OCI-LY1 (cell line): ENCODE results near the gene NSUN6.

Experiments
- H2AFZ ChIP-seq: fragments of 200-600 bp; sonication (generic), shearing (Covaris generic); 2 replicates; pipeline ENCODE4 v1.6.0; 2014; ENCODE audit warnings: antibody characterized with exemption, mild to moderate bottlenecking, low read length
- H3F3A ChIP-seq: fragments of 200-600 bp; sonication (generic), shearing (Covaris generic); 2 replicates; pipeline ENCODE4 v1.6.0; 2014; ENCODE audit warnings: mild to moderate bottlenecking, antibody characterized with exemption, low read length, moderate library complexity; ENCODE audit not compliant: insufficient read depth
- H3K27ac ChIP-seq: fragments of 200-600 bp; sonication (generic); 2 replicates; pipeline ENCODE4 v1.5.1; 2014; ENCODE audit warnings: low read length, mixed run types, mild to moderate bottlenecking, low read depth; ENCODE audit not compliant: poor library complexity, severe bottlenecking
- H3K27me3 ChIP-seq: fragments of 200-600 bp; sonication (generic); 2 replicates; pipeline ENCODE4 v1.6.0; 2014; ENCODE audit warnings: antibody characterized with exemption, mild to moderate bottlenecking, low read length, moderate library complexity; ENCODE audit not compliant: insufficient read depth
- H3K36me3 ChIP-seq: fragments of 200-600 bp; sonication (generic); 2 replicates; pipeline ENCODE4 v1.6.1; 2014; ENCODE audit warnings: mild to moderate bottlenecking, antibody characterized with exemption, low read length, moderate library complexity, mixed read lengths; ENCODE audit not compliant: insufficient read depth
- H3K4me1 ChIP-seq: fragments of 200-600 bp; sonication (generic); 2 replicates; pipeline ENCODE4 v1.5.1; 2014; ENCODE audit warnings: mild to moderate bottlenecking, low read length, moderate library complexity; ENCODE audit not compliant: insufficient read depth, severe bottlenecking
- H3K4me2 ChIP-seq: fragments of 200-600 bp; sonication (generic), shearing (Covaris generic); 2 replicates; pipeline ENCODE4 v1.6.1; 2014; ENCODE audit warnings: low read length
- H3K4me3 ChIP-seq: fragments of 200-600 bp; sonication (generic); 2 replicates; pipeline ENCODE4 v1.5.1; 2014; ENCODE audit warnings: low read length, low read depth, mild to moderate bottlenecking, mixed read lengths; ENCODE audit not compliant: poor library complexity, severe bottlenecking
- H3K79me2 ChIP-seq: fragments of 200-600 bp; shearing (Covaris generic); 2 replicates; pipeline ENCODE4 v1.6.1; 2016; ENCODE audit warnings: mixed run types, low read length, mixed read lengths; ENCODE audit not compliant: insufficient read depth
- H3K9ac ChIP-seq: fragments of 200-600 bp; sonication (generic), shearing (Covaris generic); 2 replicates; pipeline ENCODE4 v1.6.1; 2014; ENCODE audit warnings: mild to moderate bottlenecking, low read length, mixed read lengths
- H3K9me2 ChIP-seq: fragments of 200-600 bp; sonication (generic), shearing (Covaris generic); 2 replicates; pipeline ENCODE4 v1.6.1; 2014; ENCODE audit warnings: low read depth, mild to moderate bottlenecking, low read length, mixed read lengths
- H3K9me3 ChIP-seq: fragments of 200-600 bp; shearing (Covaris generic); 2 replicates; pipeline ENCODE4 v1.6.1; 2014; ENCODE audit warnings: low read length, mixed read lengths
- H4K20me1 ChIP-seq: fragments of 200-600 bp; sonication (generic), shearing (Covaris generic); 2 replicates; pipeline ENCODE4 v1.6.0; 2016; ENCODE audit warnings: mild to moderate bottlenecking, low read length; ENCODE audit not compliant: insufficient read depth
- CTCF ChIP-seq: fragments of 200-600 bp; sonication (generic), shearing (Covaris generic); IDR thresholded peaks from 2 replicates; pipeline ENCODE4 v1.5.1; 2017; ENCODE audit warnings: mild to moderate bottlenecking, antibody characterized with exemption, low read length, moderate library complexity, mixed read lengths
- EZH2 ChIP-seq: fragments of 200-600 bp; sonication (generic), shearing (Covaris generic); IDR thresholded peaks from 2 replicates; pipeline ENCODE4 v1.8.0; 2017; ENCODE audit warnings: borderline replicate concordance, mixed run types, mild to moderate bottlenecking, antibody characterized with exemption, low read length, moderate library complexity, mixed read lengths

The NSUN6 gene

DNA sequence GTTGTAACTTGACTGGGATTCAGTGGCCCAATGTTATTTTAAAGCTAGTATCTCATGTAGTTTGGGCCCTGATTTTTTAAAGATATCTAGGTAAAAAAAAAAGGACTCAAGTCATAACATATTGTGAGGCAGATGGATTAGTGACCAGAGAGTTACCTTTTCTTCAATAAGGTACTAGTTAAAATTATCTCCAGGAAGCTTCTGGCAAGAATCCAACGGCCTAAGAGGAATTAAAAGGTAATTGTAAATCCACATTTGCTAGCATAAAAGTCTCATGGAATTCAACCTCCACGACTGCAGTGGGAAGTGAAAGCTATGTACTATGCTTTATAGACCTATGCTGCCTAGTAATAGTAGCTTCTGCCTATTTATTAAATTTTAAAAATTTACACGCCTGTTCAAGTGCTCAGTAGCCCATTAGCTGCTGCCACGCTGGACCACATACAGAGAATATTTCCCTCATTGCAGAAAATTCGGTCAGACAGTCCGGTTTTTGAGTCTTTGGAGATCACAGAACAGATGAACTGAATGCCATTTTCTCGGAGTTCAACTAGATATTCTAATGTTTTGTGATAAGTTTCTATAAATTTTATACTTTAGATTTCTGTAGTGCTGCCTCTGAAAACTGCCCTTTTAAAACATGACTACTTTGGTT, 118.4 kb downstream of the NSUN6 start:
- Histone ChIP-seq H3K9ac (no peak overlapping the region), H3K4me3 (no peak overlapping the region), H3K9me3 (no peaks in the 10 kb centered on the region; the same call in 1 of the 2 replicates), H3K27ac (no peak overlapping the region), H3F3A (no peaks in the 10 kb centered on the region), H4K20me1 (no peaks in the 10 kb centered on the region), H3K79me2 (no peaks in the 10 kb centered on the region), H2AFZ (no peak overlapping the region), H3K4me1 (no peaks in the 10 kb centered on the region), H3K9me2 (no peaks in the 10 kb centered on the region), H3K27me3 (no peaks in the 10 kb centered on the region), H3K4me2 (no peak overlapping the region), H3K36me3 (peaks cover 17% of the 10 kb centered on the region)
- no peak for TF ChIP-seq CTCF
- no peak for TF ChIP-seq EZH2

DNA sequence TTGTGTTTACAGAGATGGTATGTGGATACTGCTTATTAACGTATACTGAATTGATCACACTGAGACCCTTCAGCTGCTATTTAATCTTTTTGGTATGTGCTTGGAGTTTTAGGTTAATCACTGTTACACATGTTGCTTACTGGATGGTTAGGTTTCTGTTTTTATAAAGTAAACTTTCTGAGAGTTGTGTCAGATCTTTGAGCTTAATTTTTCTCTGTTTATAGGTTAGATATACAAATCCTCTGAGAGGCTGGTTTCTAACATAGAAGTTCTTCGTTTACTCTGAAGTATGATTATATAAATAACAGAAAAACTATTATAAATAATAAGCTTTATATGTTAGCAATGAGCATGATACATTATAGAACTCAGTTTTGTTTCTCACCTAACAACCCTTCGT, 123.1 kb downstream of the NSUN6 start:
- H3K27me3 ChIP-seq, result no peaks in the 10 kb centered on the region
- no peak overlapping the region for H3K27ac ChIP-seq
- H4K20me1 ChIP-seq, result no peaks in the 10 kb centered on the region
- H3K9me3 ChIP-seq, result no peaks in the 10 kb centered on the region; the same call in 1 of the 2 replicates
- no peaks in the 10 kb centered on the region for H3F3A ChIP-seq
- no peaks in the 10 kb centered on the region for H3K9me2 ChIP-seq
- no peak overlapping the region for H3K4me3 ChIP-seq
- no peak overlapping the region for H3K9ac ChIP-seq
- no peaks in the 10 kb centered on the region for H3K4me1 ChIP-seq
- no peak for TF ChIP-seq CTCF
- no peak for TF ChIP-seq EZH2
- no peak overlapping the region for H3K4me2 ChIP-seq
- no peaks in the 10 kb centered on the region for H3K79me2 ChIP-seq
- H2AFZ ChIP-seq, result no peak overlapping the region
- H3K36me3 ChIP-seq, result peaks cover 17% of the 10 kb centered on the region

GRCh38 chr10:18527687-18528086, 123.7 kb downstream of the NSUN6 start:
- no peak for TF ChIP-seq CTCF
- no peak for TF ChIP-seq EZH2
- H3K9me3 ChIP-seq, result no peaks in the 10 kb centered on the region; the same call in 1 of the 2 replicates
- no peak overlapping the region for H2AFZ ChIP-seq
- no peak overlapping the region for H3K4me3 ChIP-seq
- H3K36me3 ChIP-seq, result peaks cover 17% of the 10 kb centered on the region
- no peaks in the 10 kb centered on the region for H3K4me1 ChIP-seq
- no peak overlapping the region for H3K9ac ChIP-seq
- H3K27ac ChIP-seq, result no peak overlapping the region
- H3F3A ChIP-seq, result no peaks in the 10 kb centered on the region
- H3K79me2 ChIP-seq, result no peaks in the 10 kb centered on the region
- no peaks in the 10 kb centered on the region for H4K20me1 ChIP-seq
- no peaks in the 10 kb centered on the region for H3K9me2 ChIP-seq
- H3K27me3 ChIP-seq, result no peaks in the 10 kb centered on the region
- no peak overlapping the region for H3K4me2 ChIP-seq
